ENCODE results near the gene CAPN11.
"Not testable (repeated sequence)": the region's sequence is repeated elsewhere in the genome, so short reads cannot be mapped to it uniquely, and the experiment has no call there.

The CAPN11 gene

GRCh38 chr6:44230034-44230675 is 71.5 kb downstream of the CAPN11 start:
- no peak for DNase-seq

- not testable (repeated sequence) for DNase-seq
Measured at GRCh38 chr6:44231426-44231825, 72.8 kb downstream of the CAPN11 start.

- no peak for DNase-seq
Measured at GRCh38 chr6:44232676-44233566, 74.3 kb downstream of the CAPN11 start.

- DNase-seq, result no peak
Measured at GRCh38 chr6:44233567-44234100, 75.0 kb downstream of the CAPN11 start.

Data from DMS 273 treated with DMSO at 0.1 percent for 48 hours (cell line).